ENCODE measurements around the gene ZNF784.
A peak's percentile ranks its signal among the peaks of the same experiment; 100 is the strongest.

Gene ZNF784

DNA sequence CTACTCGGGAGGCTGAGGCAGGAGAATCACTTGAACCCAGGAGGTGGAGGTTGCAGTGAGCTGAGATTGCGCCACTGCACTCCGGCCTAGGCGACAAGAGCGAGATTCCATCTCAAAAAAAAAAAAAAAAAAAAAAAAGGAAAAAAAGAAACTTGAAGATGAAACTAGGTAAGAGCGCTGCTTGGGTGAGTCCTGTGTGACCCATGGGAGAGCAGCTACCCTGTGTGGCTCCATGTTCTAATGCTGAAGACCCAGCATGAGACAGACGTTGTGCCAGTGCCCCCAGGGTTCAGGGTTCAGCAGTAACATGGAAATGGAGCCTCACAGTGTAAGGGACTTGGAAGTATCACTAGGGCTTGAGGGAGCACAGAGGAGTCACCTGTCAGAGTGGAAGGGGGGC lies 5.9 kb downstream of the ZNF784 start:
- no peak for DNase-seq

DNA sequence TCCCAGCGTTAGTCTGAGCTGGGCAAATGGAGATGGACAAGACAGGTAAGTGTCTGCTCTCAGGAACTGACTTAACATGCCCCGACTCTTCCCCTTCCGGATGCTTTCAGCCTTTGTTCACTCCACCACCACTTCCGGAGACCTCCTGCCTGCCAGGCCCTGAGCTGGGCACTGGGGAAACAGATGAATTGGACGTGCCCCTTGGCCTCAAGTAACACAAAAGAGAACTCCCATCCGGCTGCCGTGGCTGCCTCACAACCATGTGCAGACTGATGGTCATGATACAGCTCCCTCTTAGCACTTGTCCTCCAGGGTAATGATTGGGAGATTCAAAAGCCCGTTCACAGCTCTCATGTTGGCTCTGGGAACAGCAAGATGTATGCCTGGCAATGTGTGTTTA lies 6.9 kb downstream of the ZNF784 start:
- DNase-seq, result no peak

DNA sequence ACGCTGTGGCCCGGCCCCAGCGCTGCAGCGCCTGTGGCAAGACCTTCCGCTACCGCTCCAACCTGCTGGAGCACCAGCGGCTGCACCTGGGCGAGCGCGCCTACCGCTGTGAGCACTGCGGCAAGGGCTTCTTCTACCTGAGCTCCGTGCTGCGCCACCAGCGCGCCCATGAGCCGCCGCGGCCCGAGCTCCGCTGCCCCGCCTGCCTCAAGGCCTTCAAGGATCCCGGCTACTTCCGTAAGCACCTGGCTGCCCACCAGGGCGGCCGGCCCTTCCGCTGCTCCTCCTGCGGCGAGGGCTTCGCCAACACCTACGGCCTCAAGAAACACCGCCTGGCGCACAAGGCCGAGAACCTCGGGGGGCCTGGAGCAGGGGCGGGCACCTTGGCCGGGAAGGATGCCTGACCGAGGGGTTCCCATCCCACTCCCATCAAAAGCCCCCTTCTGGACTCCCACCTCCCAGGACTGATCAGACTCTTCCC lies 7.9 kb downstream of the ZNF784 start:
- no peak for DNase-seq

DNA sequence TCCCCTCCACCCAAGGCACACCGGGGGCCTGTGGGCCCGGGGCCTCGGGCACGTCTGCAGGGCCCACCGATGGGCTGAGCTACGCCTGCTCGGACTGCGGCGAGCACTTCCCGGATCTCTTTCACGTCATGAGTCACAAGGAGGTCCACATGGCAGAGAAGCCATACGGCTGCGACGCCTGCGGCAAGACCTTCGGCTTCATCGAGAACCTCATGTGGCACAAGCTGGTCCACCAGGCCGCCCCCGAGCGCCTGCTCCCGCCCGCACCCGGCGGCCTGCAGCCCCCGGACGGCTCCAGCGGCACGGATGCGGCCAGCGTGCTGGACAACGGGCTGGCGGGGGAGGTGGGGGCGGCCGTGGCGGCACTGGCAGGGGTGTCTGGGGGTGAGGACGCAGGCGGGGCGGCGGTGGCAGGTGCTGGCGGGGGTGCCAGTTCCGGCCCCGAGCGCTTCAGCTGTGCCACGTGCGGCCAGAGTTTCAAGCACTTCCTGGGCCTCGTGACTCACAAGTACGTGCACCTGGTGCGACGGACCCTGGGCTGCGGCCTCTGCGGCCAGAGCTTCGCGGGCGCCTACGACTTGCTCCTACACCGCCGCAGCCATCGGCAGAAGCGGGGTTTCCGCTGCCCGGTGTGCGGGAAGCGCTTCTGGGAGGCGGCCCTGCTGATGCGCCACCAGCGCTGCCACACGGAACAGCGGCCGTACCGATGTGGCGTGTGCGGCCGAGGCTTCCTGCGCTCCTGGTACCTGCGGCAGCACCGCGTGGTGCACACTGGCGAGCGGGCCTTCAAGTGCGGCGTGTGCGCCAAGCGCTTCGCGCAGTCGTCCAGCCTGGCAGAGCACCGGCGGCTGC lies 8.6 kb downstream of the ZNF784 start:
- DNase-seq, result no peak

DNA sequence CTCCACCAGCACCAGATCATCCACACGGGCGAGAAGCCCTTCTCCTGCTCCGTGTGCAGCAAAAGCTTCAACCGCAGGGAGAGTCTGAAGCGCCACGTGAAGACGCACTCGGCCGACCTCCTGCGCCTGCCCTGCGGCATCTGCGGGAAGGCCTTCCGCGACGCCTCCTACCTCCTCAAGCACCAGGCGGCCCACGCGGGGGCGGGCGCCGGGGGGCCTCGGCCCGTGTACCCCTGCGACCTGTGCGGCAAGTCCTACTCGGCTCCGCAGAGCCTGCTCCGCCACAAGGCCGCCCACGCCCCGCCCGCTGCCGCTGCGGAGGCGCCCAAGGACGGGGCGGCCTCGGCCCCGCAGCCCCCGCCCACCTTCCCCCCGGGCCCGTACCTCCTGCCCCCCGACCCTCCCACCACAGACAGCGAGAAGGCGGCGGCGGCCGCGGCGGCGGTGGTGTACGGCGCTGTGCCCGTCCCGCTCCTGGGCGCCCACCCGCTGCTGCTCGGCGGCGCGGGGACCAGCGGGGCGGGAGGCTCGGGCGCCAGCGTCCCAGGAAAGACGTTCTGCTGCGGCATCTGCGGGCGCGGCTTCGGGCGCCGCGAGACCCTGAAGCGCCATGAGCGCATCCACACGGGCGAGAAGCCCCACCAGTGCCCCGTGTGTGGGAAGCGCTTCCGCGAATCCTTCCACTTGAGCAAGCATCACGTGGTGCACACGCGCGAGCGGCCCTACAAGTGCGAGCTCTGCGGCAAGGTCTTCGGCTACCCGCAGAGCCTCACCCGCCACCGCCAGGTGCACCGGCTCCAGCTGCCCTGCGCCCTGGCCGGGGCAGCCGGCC lies 9.4 kb downstream of the ZNF784 start:
- DNase-seq, result no peak

DNA sequence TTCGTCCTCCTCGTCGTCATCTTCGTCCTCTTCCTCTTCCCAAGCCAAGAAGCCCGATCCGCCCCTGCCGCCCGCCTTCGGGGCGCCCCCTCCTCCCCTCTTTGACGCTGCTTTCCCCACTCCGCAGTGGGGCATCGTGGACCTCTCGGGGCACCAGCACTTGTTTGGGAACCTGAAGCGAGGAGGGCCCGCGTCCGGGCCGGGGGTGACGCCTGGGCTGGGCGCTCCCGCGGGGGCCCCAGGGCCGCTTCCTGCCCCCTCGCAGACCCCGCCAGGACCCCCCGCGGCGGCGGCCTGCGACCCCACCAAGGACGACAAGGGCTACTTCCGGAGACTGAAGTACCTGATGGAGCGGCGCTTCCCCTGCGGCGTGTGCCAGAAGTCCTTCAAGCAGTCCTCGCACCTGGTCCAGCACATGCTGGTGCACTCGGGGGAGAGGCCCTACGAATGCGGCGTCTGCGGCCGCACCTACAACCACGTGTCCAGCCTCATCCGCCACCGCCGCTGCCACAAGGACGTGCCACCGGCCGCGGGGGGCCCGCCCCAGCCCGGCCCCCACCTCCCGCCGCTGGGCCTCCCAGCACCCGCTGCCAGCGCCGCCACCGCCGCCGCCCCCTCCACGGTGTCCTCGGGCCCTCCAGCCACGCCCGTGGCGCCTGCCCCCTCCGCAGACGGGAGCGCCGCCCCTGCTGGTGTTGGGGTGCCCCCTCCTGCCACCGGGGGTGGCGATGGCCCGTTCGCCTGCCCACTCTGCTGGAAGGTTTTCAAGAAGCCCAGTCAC lies 10.2 kb downstream of the ZNF784 start:
- DNase-seq, result no peak

DNA sequence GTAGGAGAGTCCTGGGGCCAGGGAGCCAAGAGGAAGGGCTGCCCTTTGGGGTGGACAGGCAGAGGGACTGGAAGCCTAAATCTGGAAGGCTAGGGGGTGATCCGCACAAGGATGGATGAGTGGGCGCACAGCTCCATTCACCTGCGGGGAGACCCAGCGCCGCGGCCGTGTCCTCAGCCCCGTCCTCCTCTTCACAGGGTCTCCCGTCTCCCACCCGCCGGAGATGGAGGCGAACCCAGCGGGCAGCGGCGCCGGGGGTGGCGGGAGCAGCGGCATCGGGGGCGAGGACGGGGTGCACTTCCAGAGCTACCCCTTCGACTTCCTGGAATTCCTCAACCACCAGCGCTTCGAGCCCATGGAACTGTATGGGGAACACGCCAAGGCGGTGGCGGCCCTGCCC lies 11.0 kb downstream of the ZNF784 start:
- DNase-seq, result no peak

DNA sequence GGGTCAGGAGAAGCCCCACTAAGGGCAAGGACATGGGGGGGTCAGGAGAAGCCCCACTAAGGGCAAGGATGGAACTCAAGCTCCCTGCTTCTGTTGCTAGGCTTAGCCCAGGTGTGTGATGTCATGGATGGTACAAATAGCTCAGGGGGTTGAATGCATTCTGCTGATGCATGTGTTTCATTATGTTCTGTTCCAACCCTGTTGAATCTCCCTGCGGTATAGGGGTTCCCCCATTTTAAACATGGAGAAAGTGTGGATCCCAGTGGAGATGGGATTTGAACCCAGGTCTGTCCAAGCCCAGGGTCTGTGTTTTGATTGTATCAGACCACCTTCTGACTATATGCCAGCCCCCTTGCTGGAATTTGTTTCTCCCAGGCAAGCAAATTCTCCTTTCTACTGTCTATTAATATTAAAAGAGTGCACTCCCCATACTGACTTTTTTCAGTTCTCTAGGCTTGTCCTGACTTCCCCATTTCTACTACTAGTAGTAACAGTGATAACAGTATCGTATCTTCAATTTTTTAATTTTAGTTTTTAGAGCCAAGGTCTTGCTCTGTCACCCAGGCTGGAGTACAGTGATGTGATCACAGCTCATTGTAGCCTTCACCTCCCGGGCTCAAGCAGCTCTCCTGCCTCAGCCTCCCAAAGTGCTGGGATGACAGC lies 12.3 kb downstream of the ZNF784 start:
- DNase-seq, result no peak

DNA sequence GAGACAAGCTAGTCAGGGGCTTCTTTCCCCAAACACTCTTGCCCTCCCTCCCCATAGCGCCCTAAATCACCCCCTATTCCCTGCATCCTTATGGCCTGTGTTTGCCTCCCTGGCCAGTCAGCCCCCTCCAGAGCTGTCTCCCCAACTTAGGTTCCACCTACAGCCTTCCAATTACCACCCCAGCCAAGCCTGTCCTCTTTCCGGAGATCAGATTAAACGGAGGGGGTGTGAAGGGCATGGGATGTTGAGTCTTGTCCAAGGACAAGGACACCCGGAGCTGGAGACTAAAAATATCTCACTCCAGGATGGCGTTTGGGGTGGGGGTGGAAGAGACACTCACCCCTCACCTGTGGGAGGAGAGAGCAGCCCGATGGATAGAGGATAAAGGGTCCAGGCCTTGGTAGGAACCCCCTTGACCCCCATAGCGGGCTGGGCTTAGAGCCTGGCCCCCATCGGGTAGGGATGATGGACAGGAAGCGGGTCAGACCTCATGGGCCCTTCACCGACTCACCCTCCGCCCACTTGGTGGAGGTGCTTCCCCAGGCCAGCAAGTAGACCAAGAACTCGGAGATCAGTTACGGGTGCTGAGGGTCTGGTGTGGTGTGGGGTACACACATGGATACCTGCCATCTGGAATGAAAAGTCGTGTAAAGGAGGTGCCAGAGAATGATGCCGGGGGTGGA lies 12.9 kb downstream of the ZNF784 start:
- DNase-seq, result no peak

DNA sequence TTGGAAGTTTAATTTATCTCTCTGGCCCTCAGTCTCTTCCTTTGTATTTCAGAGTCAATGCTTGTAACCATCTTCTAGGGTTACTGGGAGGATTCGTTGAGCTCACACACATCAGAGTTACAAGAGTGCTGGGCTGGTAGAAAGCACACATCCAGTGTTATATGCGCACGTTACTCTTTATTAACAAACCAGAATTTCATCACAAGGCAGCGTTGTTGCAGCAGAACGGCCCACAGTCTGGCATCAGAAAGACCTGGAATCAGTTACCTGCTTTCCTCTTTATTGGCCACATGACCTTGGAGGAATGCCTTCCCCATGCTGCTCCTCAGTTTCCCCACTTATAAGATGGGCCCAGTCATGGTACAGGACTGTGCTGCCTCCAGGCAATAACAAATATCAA lies 15.0 kb downstream of the ZNF784 start:
- no peak for DNase-seq

DNA sequence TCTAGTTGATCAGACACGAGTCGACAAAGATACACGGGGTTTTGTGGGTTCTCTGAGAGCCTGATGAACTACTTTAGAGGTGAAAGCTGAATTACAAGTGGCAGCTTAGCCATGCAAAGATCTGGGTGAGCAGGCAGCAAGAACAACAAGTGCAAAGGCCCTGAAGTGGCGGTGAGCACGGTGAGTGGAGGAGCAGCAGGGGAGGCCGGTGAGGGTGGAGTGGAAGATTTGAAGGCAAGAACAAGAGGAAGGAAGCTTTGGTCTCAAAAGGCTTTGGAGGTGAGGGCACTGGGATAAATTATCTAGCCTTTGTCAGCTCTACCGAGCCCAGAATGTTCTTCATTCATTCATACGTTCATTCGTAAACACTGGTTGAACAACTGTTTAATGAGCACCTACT lies 17.5 kb downstream of the ZNF784 start:
- no peak for DNase-seq

DNA sequence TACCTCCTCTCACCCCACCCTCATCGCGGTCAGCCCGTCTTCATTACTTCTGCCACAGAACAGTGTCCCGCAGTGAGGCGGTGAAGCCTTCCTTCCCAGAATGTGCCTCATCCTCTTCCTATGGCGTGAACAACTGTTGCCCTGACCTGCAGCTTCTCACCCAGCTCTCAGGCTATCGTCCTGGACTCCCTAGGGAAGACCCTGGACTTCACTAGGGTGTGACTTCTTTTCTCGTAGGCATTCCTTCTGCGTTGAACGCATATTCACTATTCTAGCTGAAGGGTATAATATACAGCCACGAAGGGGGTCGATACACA lies 17.9 kb downstream of the ZNF784 start:
- no peak for DNase-seq

DNA sequence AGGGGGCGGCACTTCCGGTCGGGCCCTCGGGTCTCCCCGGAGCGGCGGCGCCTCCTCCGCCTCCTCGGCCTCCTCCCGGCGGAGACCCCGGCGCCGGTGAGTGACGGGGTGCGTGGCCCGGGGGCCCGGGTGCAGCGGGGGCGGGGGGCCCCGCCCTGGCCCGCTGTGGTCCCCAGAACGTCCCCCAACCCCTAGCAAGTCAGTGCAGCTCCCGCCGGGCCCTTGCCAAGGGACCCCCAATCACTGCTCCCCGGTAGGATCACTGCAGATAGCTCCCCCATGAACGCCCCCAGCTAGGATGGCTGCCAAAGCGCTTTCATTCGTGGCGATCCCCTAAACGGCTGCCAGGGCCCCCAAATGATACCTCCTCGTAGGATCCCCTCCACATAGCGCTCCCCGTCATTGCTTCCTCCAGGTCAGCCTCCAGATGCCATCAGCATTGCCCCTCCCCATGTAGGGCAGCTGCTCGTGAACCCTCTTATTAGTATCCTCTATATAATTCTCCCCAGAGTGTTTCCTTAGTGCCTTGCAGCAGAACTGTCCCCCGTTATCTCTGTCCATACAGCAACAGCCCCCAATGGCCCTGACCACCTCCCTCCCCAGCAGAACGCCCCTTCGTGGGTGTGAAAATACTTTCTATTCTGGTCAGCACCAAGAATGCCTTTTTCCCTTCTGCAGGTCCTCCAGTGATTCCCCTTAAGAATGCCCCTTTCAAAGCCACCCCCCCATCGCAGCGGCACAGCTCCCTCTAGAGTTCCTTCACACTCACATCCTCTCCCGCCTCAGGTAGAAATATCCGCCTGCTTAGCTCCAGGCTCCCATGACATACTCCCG lies 18.5 kb downstream of the ZNF784 start, which contains the start of gene ZNF865:
TSS of gene ZNF865 (plus strand) at position 11 of the 834 bp plus-strand sequence. CDS start 7,972 bp downstream, outside the sequence.
- DNase-seq, result peak; percentile 92

DNA sequence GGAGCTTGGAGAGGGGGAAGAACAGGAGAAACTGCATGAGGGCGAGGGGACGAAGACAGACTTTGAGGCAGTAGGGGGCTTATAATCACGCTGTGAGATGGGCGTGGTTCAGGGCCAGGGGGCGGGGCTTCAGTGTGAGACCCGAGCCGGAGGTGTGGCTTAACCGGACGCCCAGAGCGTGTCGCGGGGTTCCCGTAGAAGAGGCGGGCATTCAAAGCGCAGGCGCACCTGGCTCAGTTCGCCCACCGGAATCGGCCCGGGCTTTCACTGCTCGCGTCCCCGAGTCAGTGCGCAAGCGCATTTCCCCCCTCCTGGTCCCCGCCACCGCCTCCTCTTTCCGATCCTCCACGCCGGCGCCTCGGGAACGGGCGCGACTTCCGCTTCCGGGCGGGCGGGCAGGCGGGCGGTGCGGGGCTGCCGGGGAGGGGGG lies 19.1 kb downstream of the ZNF784 start:
- DNase-seq, result peak; percentile 99

DNA sequence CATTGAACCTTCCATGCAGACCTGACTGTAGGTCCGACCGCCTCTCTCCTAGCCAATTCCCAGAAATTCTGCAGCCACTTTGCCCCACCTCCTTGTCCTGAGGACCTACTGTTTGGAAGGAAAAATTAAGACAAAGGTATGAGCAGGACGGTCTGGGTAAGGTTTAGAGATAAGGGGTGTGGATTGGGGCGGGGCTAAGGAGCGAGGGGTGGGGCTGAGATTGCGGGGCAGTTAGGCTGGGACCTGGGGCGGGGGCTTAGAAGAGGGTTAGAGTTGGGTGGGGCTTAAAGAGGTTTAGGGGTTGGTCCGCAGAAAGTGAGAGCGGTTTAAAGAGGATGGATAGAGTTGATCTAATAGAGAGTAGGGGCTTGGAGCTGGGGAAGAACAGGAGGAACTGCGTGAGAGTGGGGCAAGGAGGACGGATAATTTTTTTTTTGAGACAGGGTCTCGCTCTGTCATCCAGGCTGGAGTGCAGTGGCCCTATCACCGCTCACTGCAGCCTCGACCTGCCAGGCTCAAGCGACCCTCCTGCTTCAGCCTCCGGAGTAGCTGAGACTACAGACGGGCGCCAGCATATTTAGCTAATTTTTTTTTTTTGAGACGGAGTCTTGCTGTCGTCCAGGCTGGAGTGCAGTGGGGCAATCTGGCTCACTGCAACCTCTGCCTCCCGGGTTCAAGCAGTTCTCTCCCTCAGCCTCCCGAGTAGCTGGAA lies 20.6 kb downstream of the ZNF784 start:
- DNase-seq, result peak; percentile 66

DNA sequence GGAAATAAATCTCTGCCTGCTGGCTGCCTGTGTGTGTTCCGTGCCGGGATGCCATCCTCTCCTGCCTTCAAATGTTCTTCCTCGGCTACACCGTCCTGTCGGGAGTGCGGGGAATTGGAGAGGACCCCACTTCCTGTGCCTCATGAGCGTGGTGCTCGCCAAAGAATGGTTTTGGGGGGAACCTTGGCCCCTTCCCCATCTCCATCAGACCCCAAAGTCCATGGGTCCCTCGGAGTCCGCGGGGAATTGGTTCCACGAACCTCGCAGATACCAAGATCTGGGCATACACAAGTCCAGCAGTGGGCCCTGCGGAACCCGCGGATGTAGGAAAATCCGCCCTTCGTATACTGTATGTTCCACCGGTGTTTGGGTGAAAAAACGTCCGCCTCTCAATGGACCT lies 21.3 kb downstream of the ZNF784 start:
- no peak for DNase-seq

DNA sequence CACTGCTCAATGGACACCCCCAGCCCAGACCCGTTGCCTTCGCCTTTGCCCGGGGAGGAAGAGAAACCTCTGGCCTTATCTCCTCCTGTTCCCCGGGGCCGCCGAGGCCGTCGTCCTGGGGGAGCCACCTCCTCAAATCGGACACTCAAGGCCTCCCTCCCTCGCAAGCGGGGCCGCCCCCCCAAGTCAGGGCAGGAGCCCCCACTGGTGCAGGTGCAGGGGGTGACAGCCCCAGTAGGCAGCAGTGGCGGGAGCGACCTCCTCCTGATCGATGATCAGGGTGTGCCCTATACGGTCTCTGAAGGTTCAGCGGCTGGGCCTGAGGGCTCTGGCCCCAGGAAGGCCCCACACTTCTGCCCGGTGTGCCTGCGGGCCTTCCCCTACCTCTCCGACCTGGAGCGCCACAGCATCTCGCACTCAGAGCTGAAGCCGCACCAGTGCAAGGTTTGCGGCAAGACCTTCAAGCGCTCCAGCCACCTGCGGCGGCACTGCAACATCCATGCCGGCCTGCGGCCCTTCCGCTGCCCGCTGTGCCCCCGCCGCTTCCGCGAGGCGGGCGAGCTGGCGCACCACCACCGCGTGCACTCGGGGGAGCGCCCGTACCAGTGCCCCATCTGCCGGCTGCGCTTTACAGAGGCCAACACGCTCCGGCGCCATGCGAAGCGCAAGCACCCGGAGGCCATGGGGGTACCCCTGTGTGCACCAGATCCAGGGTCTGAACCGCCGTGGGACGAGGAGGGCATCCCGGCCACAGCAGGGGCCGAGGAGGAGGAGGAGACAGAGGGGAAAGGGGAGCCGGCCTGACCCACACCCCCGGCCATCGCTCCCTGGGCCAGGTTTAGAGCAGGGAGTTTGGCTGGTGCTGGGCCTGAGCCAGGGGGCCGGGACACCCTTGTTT lies 22.0 kb downstream of the ZNF784 start:
- no peak for DNase-seq

DNA sequence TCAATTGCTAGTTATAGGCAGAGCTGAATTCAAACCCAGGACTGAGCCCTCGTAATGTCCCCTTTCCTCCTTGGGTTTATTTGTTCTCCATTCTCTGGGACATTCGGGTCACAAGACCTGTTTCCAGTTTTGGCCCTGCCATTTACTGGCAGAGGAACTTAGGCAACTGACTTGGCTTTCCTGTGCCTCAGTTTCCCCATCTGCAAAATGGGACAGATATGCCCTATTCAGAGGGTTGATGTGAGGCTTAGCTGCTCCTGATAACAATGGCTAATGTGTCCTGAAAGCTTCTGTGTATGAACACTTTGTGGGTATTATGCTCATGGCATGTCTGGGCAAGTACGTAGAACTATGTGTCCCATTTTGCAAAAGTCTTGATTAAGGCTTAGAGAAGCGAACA lies 23.3 kb downstream of the ZNF784 start:
- DNase-seq, result peak; percentile 29

DNA sequence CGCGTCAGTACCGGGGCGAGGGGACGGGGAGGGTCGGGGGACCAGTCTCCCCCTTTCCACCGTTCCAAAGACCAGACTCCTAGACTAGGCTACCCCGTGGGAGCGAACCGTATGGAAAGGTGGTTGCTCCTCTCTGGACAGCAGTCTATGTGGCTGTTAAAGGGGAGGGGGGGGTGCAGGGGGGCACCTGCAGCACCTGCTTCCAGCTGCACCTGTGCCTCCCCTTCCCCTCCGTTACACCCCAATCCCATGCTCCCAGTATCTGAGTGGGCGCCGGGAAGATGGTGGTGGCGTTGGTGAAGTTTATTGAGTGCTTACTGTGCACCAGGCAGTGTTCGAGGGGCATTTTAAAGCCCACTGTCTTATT lies 23.7 kb downstream of the ZNF784 start:
- no peak for DNase-seq
